CD4-positive, alpha-beta T cell treated with Interferon gamma for 1 hour (primary cell): ENCODE measurements around the gene CYP27A1.
"Not testable (repeated sequence)": the region's sequence is repeated elsewhere in the genome, so short reads cannot be mapped to it uniquely, and the experiment has no call there.

Experiments
- DNase-seq: peaks from one replicate; pipeline ENCODE4 v3.0.0-alpha.2; 2020

Gene CYP27A1

DNA sequence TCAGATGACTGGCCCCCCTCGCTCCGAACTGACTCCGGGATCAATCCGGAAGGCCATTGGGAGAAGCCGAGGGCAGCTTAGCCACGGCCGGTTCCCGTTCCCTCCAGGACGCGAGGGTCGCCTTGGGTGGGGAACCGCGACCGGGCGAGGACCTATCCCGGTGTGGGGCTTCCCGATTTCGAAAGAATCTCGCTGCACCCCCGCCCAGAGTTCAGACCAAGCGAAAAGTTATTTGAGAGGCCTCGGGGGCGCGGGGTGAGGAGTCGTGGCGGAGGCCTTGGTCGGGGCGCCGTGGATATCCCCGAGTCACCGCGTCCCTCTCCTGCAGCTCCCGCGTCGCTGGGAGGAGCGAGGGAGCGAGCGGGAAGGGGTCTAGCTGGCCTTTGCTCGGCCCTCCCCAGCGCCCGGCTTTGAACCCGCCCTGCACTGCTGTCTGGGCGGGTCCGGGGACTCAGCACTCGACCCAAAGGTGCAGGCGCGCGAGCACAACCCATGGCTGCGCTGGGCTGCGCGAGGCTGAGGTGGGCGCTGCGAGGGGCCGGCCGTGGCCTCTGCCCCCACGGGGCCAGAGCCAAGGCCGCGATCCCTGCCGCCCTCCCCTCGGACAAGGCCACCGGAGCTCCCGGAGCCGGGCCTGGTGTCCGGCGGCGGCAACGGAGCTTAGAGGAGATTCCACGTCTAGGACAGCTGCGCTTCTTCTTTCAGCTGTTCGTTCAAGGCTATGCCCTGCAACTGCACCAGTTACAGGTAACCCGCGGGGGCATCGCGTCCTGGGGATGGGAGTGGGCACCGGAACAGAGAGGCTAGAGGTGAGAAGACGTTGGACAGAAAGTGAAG, at the start of gene CYP27A1:
CYP27A1 (plus strand) TSS at position 457 of the 837 bp plus-strand sequence; CDS start at position 493, 36 bp downstream.
- no peak for DNase-seq

DNA sequence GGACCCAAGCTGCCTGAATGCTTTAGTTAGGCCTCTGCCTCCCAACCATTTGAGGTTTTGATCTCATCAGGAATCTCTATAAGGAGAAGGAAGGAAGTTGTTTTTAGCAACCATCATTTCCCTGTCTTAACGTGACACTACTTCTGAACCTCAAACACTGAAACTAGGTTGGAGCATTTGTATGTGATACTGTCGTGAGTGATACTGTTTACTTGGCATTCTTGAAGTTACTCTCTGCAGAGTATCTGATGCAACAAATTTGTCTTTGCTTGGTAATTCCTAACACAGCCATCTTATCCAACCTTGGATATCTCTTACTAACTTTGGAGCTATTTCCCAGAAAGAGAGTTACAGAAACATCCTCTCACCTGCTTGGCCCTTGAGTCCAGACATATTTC, 49.2 kb upstream of the CYP27A1 start:
- DNase-seq = no peak

DNA sequence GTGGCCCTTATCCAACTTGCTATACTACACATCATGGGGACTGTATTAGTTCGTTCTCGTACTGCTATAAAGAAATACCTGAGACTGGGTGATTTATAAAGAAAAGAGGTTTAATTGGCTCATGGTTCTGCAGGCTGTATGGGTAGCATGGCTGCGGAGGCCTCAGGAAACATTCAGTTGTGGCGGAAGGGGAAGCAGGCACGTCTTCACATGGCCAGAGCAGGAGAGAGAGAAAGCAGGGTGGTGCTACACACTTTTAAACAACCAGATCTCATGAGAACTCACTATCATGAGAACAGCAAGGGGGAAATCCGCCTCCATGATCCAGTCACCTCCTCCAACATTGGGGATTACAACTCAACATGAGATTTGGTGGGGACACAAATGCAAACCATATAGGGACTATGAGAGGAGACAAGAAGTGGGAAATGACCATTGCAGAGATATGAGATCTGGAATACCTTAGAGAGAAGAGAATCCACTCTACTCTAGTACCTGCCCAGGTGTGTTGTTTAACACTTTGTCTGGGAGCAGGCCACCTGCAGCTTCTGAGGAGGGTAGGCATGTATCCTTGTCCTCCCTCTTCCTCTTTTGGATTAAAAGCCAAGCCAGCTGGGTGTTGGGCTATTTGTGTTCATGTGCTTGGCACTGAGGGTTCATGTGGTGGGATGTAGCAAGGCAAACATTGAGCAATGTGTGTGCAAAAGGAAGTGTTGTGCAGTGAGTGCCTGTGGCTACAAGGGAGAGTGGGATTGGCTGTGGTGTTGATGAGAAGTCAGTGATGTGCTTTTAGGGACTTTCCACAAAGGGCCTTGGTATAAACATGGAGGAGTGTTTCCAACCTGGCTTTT, 48.6 kb upstream of the CYP27A1 start:
- DNase-seq = peak; percentile 77

GRCh38 chr2:218734190-218734975, 47.6 kb upstream of the CYP27A1 start:
- DNase-seq = no peak

DNA sequence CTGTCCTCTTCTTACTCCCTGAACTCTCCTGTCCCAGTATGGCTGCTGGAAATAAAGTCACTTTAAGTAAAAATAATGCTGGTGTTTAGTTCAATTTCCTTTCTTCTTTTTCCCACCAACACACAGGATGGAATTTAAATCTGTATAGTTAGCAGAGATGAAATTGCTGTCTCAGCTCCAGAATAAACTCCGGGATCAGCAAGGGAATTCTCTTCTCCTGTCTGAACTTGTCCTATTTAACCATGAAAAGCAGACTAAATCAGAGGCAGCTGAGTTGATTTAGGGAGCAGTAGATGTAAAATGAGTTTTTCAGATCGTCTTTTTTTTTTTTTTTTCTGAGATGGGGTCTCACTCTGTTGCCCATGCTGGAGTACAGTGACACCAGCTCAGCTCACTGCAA, 45.4 kb upstream of the CYP27A1 start:
- no peak for DNase-seq

DNA sequence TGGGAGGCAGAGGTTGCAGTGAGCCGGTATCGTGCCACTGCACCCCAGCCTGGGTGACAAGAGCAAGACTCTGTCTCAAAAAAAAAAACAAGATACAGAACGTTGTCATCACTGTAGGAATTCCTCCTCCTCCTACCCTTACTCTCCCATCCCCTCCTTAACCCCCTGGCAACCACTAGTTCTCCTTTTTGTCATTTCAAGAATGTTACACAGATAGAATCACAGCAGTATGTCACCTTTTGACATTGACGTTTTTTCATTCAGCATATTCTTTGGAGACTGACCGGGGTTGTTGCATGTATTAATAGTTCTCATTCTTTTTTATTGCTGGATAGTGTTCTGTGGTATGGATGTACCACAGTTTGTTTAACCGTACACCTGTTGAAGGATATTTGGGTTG, 38.9 kb upstream of the CYP27A1 start:
- no peak for DNase-seq

DNA sequence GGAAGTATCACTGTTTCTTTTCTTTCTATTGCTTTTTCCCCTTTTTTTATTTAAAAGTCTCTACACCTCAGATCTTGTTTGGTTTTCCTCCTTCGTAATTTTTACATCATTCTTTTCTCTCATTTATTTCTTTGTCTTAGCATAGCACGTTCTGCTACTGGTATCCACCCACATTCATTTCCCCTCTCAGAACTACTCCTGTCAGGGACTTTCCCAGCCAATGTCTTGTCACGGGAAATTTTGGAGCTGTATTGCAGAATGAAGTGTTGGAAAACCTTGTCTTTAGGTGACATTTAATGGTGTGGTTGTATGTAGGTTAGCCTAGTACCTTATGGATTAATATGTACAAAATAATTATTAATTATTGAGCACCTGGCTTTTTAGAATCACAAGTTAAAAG, 37.3 kb upstream of the CYP27A1 start:
- DNase-seq = peak; percentile 25

GRCh38 chr2:218745160-218745558, 36.8 kb upstream of the CYP27A1 start:
- peak; percentile 61 for DNase-seq

- no peak for DNase-seq
Observed at GRCh38 chr2:218745559-218746469, 36.1 kb upstream of the CYP27A1 start.

- DNase-seq = no peak
Observed at GRCh38 chr2:218746470-218746795, 35.5 kb upstream of the CYP27A1 start.

- no peak for DNase-seq
Observed at GRCh38 chr2:218746960-218747359, 35.0 kb upstream of the CYP27A1 start.

GRCh38 chr2:218748741-218749441, 33.1 kb upstream of the CYP27A1 start:
- DNase-seq = no peak

- DNase-seq = no peak
Observed at GRCh38 chr2:218754201-218754600, 27.7 kb upstream of the CYP27A1 start.

- no peak for DNase-seq
Observed at GRCh38 chr2:218754781-218755180, 27.2 kb upstream of the CYP27A1 start.

- no peak for DNase-seq
Observed at GRCh38 chr2:218755198-218755566, 26.8 kb upstream of the CYP27A1 start.

- DNase-seq = no peak
Observed at GRCh38 chr2:218755567-218756404, 26.2 kb upstream of the CYP27A1 start.

GRCh38 chr2:218756599-218757377, 25.2 kb upstream of the CYP27A1 start:
- DNase-seq = no peak

- no peak for DNase-seq
Observed at GRCh38 chr2:218761795-218762194, 20.2 kb upstream of the CYP27A1 start.

DNA sequence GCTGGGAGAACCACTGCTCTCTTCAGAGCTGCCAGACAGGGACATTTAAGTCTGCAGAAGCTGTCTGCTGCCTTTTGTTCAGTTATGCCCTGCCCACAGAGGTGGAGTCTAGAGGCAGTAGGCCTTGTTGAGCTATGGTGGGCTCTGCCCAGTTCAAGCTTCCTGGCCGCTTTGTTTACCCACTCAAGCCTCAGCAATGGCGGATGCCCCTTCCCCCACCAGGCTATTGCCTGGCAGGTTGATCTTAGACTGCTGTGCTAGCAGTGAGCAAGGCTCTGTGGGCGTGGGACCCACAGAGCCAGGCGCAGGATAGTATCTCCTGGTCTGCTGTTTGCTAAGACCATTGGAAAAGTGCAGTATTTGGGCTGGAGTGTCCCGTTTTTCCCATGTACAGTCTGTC, 9.2 kb upstream of the CYP27A1 start:
- DNase-seq = not testable (repeated sequence)

DNA sequence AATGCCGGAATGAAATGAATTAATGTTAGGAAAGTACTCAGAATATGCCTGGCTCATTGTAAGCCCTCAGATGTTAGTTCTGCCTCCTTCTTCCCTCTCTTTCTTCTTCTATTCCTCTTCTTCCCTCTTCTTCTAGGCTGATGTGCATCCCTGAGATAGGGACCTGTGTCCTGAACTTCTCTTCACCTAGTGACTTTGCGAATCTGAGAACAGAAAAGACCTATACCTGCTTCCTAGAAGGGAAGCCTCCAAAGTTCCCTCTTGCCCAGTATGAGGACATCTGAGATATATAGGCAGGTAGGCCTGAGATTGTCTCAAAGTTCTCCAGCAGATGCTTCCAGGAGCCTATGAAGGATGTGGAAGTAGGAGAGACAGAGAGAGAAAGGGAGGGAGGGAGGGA, 8.1 kb upstream of the CYP27A1 start:
- DNase-seq = no peak
